Activated naive CD8-positive, alpha-beta T cell treated with anti-CD3 and anti-CD28 coated beads, Interleukin-2, amount 50 U/mL, for 16 hours (primary cell): ENCODE results near the gene MYORG.
"Not testable (repeated sequence)": the region's sequence is repeated elsewhere in the genome, so short reads cannot be mapped to it uniquely, and the experiment has no call there.

Source experiments
- DNase-seq: peaks from one replicate; pipeline ENCODE4 v3.0.0-alpha.2; 2020; ENCODE audit warnings: low read depth, low spot score

Gene MYORG

DNA sequence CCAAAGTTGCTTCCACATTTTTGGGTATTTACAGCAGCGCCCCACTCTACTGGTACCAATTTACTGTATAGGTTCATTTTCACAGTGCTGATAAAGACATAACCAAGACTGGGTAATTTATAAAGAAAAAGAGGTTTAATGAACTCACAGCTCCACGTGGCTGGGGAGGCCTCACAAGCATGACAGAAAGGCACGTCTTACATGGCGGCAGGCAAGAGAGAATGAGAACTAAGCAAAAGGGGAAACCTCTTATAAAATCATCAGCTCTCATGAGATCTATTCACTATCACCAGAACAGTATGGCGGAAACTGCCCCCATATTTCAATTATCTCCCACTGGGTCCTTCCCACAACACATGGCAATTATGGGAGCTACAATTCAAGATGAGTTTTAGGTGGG is 7.9 kb downstream of the MYORG start:
- not testable (repeated sequence) for DNase-seq

- DNase-seq: not testable (repeated sequence)
These were observed 8.8 kb downstream of the MYORG start for GRCh38 chr9:34367751-34368410.

DNA sequence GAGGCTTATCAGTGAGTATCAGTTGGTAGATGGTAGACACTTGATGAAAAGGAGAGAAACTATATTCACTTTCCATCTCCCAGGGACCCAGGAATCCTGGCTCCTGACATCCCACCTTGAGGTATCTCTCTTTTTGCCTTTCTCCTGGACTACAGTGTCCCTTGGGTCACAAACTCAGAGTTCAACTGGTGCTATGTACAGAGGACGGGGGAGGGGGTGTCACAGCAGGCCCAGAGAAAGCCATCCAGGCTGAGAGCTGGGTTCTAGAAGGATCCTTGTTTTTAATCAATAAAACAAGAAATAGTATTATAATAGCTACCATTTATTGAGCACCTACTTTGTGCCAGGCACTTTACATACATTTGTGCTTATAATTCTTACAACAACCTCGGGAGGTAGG is 10.3 kb downstream of the MYORG start:
- no peak for DNase-seq

- no peak for DNase-seq
These were observed 11.4 kb downstream of the MYORG start for GRCh38 chr9:34365282-34365681.

GRCh38 chr9:34363619-34364351 is 12.9 kb downstream of the MYORG start:
- DNase-seq: no peak

GRCh38 chr9:34362614-34363214 is 14.0 kb downstream of the MYORG start:
- no peak for DNase-seq

DNA sequence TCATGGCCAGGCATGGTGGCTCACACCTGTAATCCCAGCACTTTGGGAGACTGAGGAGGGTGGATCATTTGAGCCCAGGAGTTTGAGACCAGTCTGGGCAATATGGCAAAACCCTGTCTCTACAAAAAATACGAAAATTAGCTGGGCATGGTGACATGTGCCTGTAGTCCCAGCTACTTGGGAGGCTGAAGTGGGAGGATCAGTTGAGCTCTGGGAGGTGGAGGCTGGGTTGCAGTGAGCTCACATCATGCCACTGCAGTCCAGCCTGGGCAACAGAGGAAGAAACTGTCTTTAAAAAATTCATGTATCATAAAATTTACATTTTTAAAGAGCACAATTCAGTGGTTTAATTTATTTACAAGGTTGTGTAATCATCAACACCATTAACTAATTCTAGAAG is 23.7 kb downstream of the MYORG start:
- not testable (repeated sequence) for DNase-seq

GRCh38 chr9:34352122-34352652 is 24.5 kb downstream of the MYORG start:
- not testable (repeated sequence) for DNase-seq

DNA sequence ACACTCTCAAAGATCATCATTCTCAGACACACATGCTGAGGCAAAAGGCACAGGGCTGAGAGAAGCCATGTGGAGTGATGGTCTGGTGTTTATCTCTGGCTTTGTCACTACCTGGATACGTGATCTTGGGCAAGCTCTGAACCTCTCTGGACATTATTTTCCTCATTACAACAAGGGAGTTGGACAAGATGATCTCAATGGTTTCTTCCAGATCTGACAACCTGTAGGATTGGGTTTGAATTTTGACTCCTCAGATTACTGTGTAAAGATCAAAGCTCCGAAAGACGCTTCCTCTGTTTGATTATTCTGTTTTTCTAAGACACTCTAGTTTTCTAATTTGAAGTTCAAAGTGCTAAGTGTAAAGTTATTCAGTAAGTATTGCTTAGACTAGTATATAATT is 27.4 kb downstream of the MYORG start:
- DNase-seq: no peak

DNA sequence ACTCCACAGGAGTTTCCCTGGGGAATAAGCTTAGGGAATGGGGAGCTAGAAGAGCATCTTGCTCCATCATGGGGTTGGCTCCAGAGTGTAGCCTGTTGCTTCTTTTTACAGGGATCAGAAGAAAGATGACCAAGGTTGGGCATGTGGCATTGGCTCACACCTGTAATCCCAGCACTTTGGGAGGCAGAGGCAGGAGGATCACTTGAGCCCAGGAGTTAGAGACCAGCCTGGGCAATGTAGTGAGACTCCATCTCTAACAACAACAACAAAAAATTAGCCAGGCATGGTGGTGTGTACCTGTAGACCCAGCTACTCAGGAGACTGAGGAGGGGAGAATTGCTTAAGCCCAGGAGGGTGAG is 28.9 kb downstream of the MYORG start:
- DNase-seq: no peak

DNA sequence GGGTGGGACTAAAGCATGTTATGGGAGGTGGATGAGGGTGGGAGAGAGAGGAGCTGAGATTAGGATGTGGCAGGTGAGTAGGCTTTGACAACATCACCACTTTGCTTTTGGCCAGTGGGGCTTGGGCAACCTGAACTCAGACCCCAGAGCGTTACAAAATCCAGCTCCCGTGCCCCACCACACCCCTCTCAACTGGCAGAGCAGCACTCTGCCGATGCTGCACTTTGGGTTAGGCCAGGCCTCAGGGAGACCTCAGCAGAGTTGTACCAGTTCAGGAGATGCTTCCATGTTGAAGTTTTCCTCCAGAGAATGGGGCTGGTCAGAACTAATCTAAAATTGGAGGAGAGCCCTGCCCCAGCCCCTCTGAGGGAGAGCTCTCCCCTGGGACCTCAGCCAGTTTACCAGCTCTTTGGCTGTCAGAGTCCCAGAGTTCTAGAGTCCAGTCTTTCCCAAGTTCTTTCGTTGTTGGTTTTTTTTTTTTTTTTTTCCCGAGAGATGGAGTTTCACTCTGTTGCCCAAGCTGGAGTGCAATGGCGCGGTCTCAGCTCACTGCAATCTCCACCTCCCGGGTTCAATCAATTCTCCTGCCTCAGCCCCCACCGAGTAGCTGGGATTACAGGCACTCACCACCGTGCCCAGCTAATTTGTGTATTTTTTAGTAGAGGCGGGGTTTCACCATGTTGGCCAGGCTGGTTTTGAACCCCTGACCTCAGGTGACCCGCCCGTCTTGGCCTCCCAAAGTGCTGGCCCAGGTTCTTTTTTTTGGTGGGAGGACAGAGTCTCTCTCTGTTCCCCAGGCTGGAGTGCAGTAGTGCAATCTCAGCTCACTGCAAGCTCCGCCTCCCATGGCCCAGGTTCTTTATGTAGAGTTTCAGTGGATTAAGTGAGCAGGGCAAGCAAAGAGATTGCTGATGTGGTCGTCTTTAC is 29.6 kb downstream of the MYORG start:
- no peak for DNase-seq

DNA sequence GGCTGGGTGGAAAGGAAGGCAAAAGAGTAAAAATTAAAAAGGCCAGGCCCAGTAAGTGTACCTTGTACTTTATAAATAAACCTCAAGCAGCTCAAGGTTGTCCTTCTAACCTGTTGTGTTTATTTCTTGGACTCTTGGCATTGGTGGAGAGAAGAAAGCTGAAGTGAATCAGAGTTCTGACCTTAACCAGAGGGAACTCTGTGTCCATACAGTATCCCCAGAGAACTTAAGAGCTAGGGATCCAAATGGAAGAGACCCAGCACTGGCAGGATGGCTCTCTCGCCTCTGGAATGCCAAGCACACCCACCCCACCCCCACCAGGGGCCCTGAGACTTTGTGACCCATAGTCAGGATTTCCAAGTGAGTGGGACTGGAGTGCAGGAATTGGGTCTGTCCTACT is 33.1 kb downstream of the MYORG start:
- no peak for DNase-seq

DNA sequence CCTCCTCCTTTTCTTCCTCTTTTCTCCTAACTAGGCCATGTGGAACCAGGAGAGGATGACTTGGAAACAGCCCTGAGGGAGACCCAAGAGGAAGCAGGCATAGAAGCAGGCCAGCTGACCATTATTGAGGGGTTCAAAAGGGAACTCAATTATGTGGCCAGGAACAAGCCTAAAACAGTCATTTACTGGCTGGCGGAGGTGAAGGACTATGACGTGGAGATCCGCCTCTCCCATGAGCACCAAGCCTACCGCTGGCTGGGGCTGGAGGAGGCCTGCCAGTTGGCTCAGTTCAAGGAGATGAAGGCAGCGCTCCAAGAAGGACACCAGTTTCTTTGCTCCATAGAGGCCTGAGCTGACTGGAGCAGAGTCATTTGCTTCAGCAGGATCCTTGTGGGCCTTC is 33.6 kb downstream of the MYORG start:
- no peak for DNase-seq

- DNase-seq: no peak
These were observed 34.9 kb downstream of the MYORG start for GRCh38 chr9:34341659-34342295.

DNA sequence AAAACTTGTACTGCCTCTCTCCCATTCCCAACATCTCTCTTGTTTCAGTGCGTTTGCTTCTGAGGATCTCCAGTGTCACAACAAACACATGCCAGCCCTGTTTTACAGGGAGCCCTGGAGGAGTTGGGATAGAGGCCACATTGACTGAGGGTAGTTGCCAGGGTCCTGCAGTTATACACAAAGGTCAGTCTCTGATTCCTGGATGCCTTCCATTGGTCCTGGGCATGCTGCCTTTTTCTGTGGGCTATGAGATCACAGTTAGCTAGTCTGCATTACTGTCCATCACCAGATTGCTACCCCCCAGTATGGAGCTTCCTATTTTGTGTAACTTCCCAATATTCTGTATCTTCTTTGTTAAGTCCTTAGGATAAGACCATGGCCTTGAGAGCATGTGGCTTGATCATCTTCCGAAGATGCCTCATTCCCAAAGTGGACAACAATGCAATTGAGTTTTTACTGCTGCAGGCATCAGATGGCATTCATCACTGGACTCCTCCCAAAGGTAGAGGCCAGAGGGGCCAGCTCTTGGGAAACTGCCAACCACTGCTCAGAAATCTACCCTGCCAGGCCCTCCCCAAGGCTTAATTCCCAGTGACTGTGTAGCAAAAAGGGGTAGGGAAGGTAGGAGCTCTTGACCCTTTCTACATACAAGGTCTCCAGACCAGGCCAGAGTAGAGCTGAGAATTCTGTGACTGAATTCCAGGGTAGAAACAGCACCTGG is 37.9 kb downstream of the MYORG start:
- no peak for DNase-seq

DNA sequence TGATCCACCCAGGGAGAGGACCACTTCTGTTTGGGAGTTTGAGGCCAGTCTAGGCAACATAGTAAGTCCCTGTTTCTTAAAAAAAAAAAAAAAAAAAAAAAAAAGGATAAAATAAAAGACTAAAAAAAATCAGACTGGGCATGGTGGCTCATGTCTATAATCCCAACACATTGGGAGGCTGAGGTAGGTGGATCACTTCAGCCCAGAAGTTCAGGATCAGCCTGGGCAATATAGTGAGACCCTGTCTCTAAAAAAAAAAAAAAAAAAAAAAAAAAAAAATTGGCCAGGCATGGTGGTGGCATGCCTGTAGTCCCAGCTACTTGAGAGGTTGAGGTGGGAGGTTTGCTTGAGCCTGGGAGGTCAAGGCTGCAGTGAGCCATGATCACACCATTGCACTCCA is 38.6 kb downstream of the MYORG start:
- not testable (repeated sequence) for DNase-seq

GRCh38 chr9:34337403-34337802 is 39.3 kb downstream of the MYORG start:
- DNase-seq: no peak

DNA sequence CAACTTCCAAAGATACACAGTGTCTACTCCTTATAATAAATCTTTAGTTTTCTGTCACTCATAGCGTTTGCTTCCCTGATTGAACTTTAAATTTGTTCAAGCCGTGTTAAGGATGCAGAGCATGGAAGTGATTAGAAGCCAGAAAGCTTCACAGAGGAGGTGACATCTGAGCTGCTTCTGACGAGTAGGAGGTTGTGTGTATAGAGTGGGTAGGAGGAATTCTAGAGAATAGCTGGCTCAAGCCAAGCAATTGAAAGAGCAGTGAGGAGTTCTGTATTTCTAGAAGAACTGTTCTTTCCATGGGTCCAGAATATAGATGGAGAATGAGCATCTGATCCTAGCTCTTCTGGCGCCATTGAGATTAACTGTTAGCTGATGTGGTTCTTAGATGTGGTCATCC is 41.3 kb downstream of the MYORG start:
- no peak for DNase-seq

DNA sequence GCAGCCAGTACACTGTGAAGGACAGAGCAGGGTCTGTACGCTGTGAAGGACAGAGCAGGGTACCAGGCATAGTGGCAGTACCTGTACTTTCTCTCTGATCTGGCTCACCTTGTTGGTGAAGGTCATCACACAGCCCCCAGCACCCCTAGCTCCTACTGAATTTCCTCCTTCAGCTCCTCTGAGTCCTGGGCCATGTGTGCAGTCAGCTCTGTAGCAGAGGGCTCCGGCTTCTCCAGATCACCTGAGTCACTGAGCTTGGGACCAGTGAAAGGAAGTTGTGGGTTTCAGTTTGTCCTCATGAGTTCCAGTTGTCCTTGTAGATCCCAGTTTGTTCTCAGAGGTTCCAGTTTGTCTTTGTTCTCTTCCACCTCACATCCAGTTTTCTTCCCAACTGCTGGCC is 41.8 kb downstream of the MYORG start:
- DNase-seq: no peak

DNA sequence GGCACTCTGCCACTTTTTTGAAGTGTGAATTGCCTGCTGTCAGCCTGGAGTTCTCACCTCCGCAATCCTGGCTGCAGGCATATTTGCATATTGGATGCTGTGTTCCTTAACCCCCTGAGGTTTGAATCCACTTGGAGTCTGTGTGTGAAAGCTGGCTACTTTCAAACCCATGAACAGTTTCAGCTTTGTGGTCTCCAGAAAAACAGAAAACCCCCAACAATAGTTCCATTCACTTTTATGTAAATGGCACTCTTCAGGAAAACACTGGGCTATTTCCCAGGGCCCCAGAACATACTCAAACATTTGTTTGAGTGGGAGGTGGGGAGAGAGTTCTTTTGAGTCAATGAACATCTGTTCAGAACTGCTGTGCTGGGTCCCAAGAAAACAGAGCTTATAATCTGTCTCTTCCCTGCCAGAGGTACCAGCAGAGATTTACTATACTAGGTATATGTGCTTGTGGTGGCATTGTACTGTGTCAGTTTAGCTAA is 42.3 kb downstream of the MYORG start:
- no peak for DNase-seq
